Neural progenitor cell (in vitro differentiated cells): ENCODE measurements around the gene RAB42.

Experiments
- CTCF ChIP-seq: fragments of 200-600 bp; sonication (generic); IDR thresholded peaks from 2 replicates; pipeline ENCODE4 v1.5.1; 2017; ENCODE audit warnings: antibody characterized with exemption, mild to moderate bottlenecking
- EZH2 ChIP-seq: fragments of 200-600 bp; sonication (generic); IDR thresholded peaks from 2 replicates; pipeline ENCODE4 v1.6.1; 2017; ENCODE audit warnings: antibody characterized with exemption, mild to moderate bottlenecking, moderate library complexity

- TF ChIP-seq CTCF, result no peak
- no peak for TF ChIP-seq EZH2
Measured at GRCh38 chr1:28565040-28565439, 27.0 kb upstream of the RAB42 start.
